Liver (tissue), 9 donors: Measurements from ENCODE around the gene CMC2. TPM values are rescaled to one million over a fixed set of nuclear protein-coding genes. Genes with fewer than 3 reads are reported as not detected.

Experiments used
- DNase-seq: peaks from one replicate; pipeline ENCODE4 v3.0.0-alpha.2; 2017; ENCODE audit warnings: low spot score
- H3K27ac ChIP-seq, 2 donors: one replicate each; pipeline ENCODE4 v1.7.0; 2013; ENCODE audit warnings: inconsistent platforms in 2 of 2, low read length in 2 of 2, control low read depth in 1 of 2, low read depth in 1 of 2, mild to moderate bottlenecking in 1 of 2
- H3K27me3 ChIP-seq, 4 donors: one replicate each; pipeline versions ENCODE4 v1.6.1 to v1.7.0; 2013; ENCODE audit warnings: low read length in 3 of 4, inconsistent platforms in 1 of 4, mild to moderate bottlenecking in 1 of 4, moderate library complexity in 1 of 4; ENCODE audit not compliant: control insufficient read depth in 4 of 4, insufficient read depth in 4 of 4
- H3K36me3 ChIP-seq, 4 donors: one replicate each; pipeline versions ENCODE4 v1.6.1 to v1.7.0; 2013; ENCODE audit warnings: low read length in 3 of 4, mild to moderate bottlenecking in 3 of 4, low read depth in 1 of 4, moderate library complexity in 1 of 4; ENCODE audit not compliant: control insufficient read depth in 4 of 4, insufficient read depth in 3 of 4
- H3K4me1 ChIP-seq, 4 donors: one replicate each; pipeline versions ENCODE4 v1.6.1 to v1.7.0; 2013; ENCODE audit warnings: low read length in 3 of 4, mild to moderate bottlenecking in 3 of 4, moderate library complexity in 1 of 4; ENCODE audit not compliant: control insufficient read depth in 4 of 4, insufficient read depth in 4 of 4
- H3K4me3 ChIP-seq, 3 donors: one replicate each; pipeline versions ENCODE4 v1.6.1 to v1.7.0; 2013; ENCODE audit warnings: low read length in 3 of 3, control low read depth in 1 of 3, low read depth in 1 of 3, mild to moderate bottlenecking in 1 of 3
- H3K9ac ChIP-seq, 2 donors: one replicate each; pipeline ENCODE4 v1.7.0; 2013; ENCODE audit warnings: low read length in 2 of 2, mild to moderate bottlenecking in 2 of 2, moderate library complexity in 2 of 2, control low read depth in 1 of 2, low read depth in 1 of 2
- H3K9me3 ChIP-seq, 4 donors: one replicate each; pipeline versions ENCODE4 v1.6.1 to v1.7.0; 2013; ENCODE audit warnings: low read length in 3 of 4; ENCODE audit not compliant: control insufficient read depth in 4 of 4
- ATF3 ChIP-seq: IDR thresholded peaks from 2 replicates; pipeline ENCODE4 v1.6.1; 2016; ENCODE audit warnings: antibody characterized with exemption
- EGR1 ChIP-seq, 2 donors: IDR thresholded peaks; 2 replicates each; pipeline ENCODE4 v1.6.1; 2016 to 2018; ENCODE audit warnings: antibody characterized with exemption in 2 of 2, low read depth in 2 of 2
- FOXA1 ChIP-seq: IDR thresholded peaks from 2 replicates; pipeline ENCODE4 v1.6.1; 2016; ENCODE audit warnings: antibody characterized with exemption
- FOXA2 ChIP-seq: IDR thresholded peaks from 2 replicates; pipeline ENCODE4 v1.6.1; 2016; ENCODE audit warnings: antibody characterized with exemption
- GABPA ChIP-seq, 2 donors: IDR thresholded peaks in 1 of 2; conservative IDR thresholded peaks in 1 of 2; 2 replicates each; pipeline ENCODE4 v1.6.1; 2016; ENCODE audit warnings: antibody characterized with exemption in 2 of 2, mild to moderate bottlenecking in 1 of 2, moderate library complexity in 1 of 2
- HNF4A ChIP-seq, 2 donors: conservative IDR thresholded peaks; 2 replicates each; pipeline ENCODE4 v1.6.1; 2016; ENCODE audit warnings: antibody characterized with exemption in 2 of 2, mild to moderate bottlenecking in 2 of 2
- HNF4G ChIP-seq: IDR thresholded peaks from 2 replicates; pipeline ENCODE4 v1.6.1; 2016; ENCODE audit warnings: antibody characterized with exemption
- JUND ChIP-seq, 2 donors: IDR thresholded peaks; 2 replicates each; pipeline ENCODE4 v1.6.1; 2016; ENCODE audit warnings: antibody characterized with exemption in 2 of 2
- NR2F2 ChIP-seq: IDR thresholded peaks from 2 replicates; pipeline ENCODE4 v1.6.1; 2016; ENCODE audit warnings: antibody characterized with exemption
- RAD21 ChIP-seq, 2 donors: IDR thresholded peaks; 2 replicates each; pipeline ENCODE4 v1.6.1; 2016; ENCODE audit warnings: antibody characterized with exemption in 2 of 2, mild to moderate bottlenecking in 2 of 2
- RXRA ChIP-seq, 2 donors: IDR thresholded peaks; 2 replicates each; pipeline ENCODE4 v1.6.1; 2017 to 2018; ENCODE audit warnings: antibody characterized with exemption in 2 of 2, mild to moderate bottlenecking in 1 of 2
- SP1 ChIP-seq: IDR thresholded peaks from 2 replicates; pipeline ENCODE4 v1.6.1; 2018; ENCODE audit warnings: antibody characterized with exemption, mild to moderate bottlenecking
- TAF1 ChIP-seq: conservative IDR thresholded peaks from 2 replicates; pipeline ENCODE4 v1.6.1; 2016; ENCODE audit warnings: antibody characterized with exemption, mild to moderate bottlenecking
- YY1 ChIP-seq: IDR thresholded peaks from 2 replicates; pipeline ENCODE4 v1.6.1; 2016; ENCODE audit warnings: antibody characterized with exemption, mild to moderate bottlenecking
- WGBS: extraction: QIAGEN DNeasy Blood & Tissue Kit; methylation state at CpG from one replicate; pipeline ENCODE4 v1.1.7; 2013; 5-methylcytosine and 5-hydroxymethylcytosine counted together
- polyA plus RNA-seq, 2 donors: library from polyadenylated mRNA; stranded (reverse) in 1 of 2; unstranded in 1 of 2; fragments of 200-250 nt in 1 of 2; fragments of >200 nt in 1 of 2; fragmentation: Nextera tagmentation in 1 of 2; extraction: Ambion mirVana in 1 of 2; gene quantifications; one replicate each; pipeline versions ENCODE4 v1.2.1 to v1.2.3, GENCODE V29; 2013 to 2015
- total RNA-seq, 2 donors: library from RNA; depleted of rRNA; stranded (reverse); fragments of >200 nt; gene quantifications; one replicate each; pipeline ENCODE4 v1.2.3, GENCODE V29; 2014
- TF ChIP-seq, protein P1 (sequence below): fragments of 150-350 bp; IDR thresholded peaks from 2 replicates; pipeline ENCODE4 v1.5.1; 2017; ENCODE audit warnings: improper control_type of control experiment, low read depth, low read length; ENCODE audit not compliant: missing input control
- TF ChIP-seq, protein P2 (sequence below): IDR thresholded peaks from 2 replicates; pipeline ENCODE4 v1.6.1; 2016; ENCODE audit warnings: antibody characterized with exemption
- TF ChIP-seq, protein P3 (sequence below): IDR thresholded peaks from 2 replicates; pipeline ENCODE4 v1.6.1; 2016; ENCODE audit warnings: antibody characterized with exemption
- TF ChIP-seq, protein P4 (sequence below): IDR thresholded peaks from 2 replicates; pipeline ENCODE4 v1.6.1; 2016; ENCODE audit warnings: antibody characterized with exemption, mild to moderate bottlenecking
- donor health status: healthy.
- donor health status: healthy.
- donor health status: healthy.
- donor health status: healthy.
- donor health status: healthy.

The CMC2 gene
- total and polyA plus RNA-seq, 4 donors = 26.2 to 98.4 (median 42.5) TPM

DNA sequence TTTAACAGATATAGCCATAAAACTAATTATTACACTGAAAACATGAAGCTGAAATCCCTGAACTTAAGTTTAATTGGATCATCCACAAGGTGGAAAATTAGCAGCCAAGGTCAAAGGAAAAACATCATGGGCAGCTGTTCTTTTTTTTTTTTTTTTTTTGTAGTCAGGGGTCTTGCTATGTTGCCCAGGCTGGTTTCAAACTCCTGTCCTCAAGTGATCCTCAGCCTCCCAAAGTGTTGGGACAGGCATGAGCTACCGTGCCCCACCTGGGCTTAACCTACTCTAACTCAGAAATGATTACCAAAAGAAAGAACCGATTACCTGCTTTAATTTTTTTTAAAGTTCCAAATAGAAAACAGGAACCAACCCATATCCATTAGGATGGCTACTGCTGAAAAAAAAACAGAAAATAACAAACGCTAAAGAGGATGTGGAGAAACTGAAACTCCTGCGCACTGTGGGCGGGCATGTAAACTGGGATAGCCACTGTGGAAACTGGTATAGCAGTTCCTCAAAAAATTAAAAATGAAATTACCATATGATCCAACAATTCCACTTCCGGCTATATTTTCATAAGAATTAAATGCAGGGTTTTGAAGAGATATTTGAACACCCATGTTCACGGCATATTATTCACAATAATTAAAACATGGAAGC lies 8.6 kb downstream of the CMC2 start:
- no peak for DNase-seq
- 81% methylated on average over 7 of the region's 7 CpGs for WGBS
- peak overlapping the region in 1 of 2 donors; percentile 83 for H3K9ac ChIP-seq
- H3K27ac ChIP-seq = peak overlapping the region; percentile 56 to 70
- H3K36me3 ChIP-seq = no peaks in the 10 kb centered on the region
- peaks cover 0 to 48% (median 15%) of the 10 kb centered on the region in 4 donors for H3K4me1 ChIP-seq
- no peak overlapping the region for H3K4me3 ChIP-seq
- no peaks in the 10 kb centered on the region for H3K27me3 ChIP-seq
- no peaks in the 10 kb centered on the region for H3K9me3 ChIP-seq
- TF ChIP-seq GABPA (IDR thresholded peaks at IDR 0.05 in 1 of 2, conservative IDR thresholded peaks at IDR 0.05 in 1 of 2) = no peak
- no peak for TF ChIP-seq TAF1

DNA sequence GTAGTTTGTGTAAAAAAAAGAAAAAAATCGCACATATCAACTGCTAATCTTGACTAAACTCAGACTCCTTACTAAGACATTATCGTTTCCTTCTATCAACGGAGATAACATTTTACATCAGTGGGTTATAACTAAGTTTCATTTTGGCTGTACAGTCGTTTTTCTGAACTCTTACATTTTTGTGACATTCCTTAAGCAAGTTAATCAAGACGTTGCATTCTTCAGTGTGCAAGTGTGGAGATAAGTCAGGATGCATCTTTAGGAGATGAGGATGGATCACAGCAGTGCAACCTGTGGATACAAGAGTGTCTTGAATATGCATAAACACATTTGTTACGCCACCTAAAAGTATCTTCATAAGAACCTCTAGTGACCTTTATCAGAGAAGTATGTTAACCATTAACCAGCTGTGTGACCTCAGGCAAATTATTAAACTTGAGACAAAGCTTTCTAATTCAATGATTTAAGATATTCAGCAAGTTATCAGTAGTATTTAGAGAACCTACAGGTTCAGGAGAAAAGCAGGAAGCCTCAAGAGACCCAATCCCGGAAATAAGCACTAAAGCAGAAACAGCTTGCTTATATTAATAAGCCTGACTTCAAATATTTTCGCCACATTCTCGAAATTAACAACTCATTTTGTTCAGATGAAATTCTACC lies 9.4 kb downstream of the CMC2 start:
- Histone ChIP-seq H3K4me3 (peak overlapping the region; percentile 38 to 59 (median 51)), H3K27ac (peak overlapping the region; percentile 56 to 70), H3K9me3 (no peaks in the 10 kb centered on the region), H3K9ac (peak overlapping the region in 1 of 2 donors; percentile 83), H3K4me1 (peaks cover 3 to 51% (median 22%) of the 10 kb centered on the region in 4 donors), H3K36me3 (no peaks in the 10 kb centered on the region), H3K27me3 (no peaks in the 10 kb centered on the region)
- DNase-seq = no peak
- peak; percentile 38 to 64 for TF ChIP-seq JUND (IDR thresholded peaks at IDR 0.05)
- TF ChIP-seq GABPA (IDR thresholded peaks at IDR 0.05 in 1 of 2, conservative IDR thresholded peaks at IDR 0.05 in 1 of 2) = no peak
- TF ChIP-seq RAD21 (IDR thresholded peaks at IDR 0.05) = no peak
- TF ChIP-seq, protein P1, sequence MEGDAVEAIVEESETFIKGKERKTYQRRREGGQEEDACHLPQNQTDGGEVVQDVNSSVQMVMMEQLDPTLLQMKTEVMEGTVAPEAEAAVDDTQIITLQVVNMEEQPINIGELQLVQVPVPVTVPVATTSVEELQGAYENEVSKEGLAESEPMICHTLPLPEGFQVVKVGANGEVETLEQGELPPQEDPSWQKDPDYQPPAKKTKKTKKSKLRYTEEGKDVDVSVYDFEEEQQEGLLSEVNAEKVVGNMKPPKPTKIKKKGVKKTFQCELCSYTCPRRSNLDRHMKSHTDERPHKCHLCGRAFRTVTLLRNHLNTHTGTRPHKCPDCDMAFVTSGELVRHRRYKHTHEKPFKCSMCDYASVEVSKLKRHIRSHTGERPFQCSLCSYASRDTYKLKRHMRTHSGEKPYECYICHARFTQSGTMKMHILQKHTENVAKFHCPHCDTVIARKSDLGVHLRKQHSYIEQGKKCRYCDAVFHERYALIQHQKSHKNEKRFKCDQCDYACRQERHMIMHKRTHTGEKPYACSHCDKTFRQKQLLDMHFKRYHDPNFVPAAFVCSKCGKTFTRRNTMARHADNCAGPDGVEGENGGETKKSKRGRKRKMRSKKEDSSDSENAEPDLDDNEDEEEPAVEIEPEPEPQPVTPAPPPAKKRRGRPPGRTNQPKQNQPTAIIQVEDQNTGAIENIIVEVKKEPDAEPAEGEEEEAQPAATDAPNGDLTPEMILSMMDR = no peak
- TF ChIP-seq ATF3 = no peak
- TF ChIP-seq, protein P2, sequence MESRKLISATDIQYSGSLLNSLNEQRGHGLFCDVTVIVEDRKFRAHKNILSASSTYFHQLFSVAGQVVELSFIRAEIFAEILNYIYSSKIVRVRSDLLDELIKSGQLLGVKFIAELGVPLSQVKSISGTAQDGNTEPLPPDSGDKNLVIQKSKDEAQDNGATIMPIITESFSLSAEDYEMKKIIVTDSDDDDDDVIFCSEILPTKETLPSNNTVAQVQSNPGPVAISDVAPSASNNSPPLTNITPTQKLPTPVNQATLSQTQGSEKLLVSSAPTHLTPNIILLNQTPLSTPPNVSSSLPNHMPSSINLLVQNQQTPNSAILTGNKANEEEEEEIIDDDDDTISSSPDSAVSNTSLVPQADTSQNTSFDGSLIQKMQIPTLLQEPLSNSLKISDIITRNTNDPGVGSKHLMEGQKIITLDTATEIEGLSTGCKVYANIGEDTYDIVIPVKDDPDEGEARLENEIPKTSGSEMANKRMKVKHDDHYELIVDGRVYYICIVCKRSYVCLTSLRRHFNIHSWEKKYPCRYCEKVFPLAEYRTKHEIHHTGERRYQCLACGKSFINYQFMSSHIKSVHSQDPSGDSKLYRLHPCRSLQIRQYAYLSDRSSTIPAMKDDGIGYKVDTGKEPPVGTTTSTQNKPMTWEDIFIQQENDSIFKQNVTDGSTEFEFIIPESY = no peak
- TF ChIP-seq FOXA1 = no peak
- TF ChIP-seq TAF1 = no peak
- TF ChIP-seq, protein P3, sequence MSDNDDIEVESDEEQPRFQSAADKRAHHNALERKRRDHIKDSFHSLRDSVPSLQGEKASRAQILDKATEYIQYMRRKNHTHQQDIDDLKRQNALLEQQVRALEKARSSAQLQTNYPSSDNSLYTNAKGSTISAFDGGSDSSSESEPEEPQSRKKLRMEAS = no peak
- no peak for TF ChIP-seq EGR1 (IDR thresholded peaks at IDR 0.05; ENCODE audit: low read depth in 2 of 2)
- peak; percentile 37 for TF ChIP-seq NR2F2
- TF ChIP-seq SP1 = peak; percentile 46
- TF ChIP-seq RXRA (IDR thresholded peaks at IDR 0.05) = peak; percentile 67 to 76
- TF ChIP-seq HNF4A (conservative IDR thresholded peaks at IDR 0.05) = peak; percentile 36 to 48
- TF ChIP-seq, protein P4, sequence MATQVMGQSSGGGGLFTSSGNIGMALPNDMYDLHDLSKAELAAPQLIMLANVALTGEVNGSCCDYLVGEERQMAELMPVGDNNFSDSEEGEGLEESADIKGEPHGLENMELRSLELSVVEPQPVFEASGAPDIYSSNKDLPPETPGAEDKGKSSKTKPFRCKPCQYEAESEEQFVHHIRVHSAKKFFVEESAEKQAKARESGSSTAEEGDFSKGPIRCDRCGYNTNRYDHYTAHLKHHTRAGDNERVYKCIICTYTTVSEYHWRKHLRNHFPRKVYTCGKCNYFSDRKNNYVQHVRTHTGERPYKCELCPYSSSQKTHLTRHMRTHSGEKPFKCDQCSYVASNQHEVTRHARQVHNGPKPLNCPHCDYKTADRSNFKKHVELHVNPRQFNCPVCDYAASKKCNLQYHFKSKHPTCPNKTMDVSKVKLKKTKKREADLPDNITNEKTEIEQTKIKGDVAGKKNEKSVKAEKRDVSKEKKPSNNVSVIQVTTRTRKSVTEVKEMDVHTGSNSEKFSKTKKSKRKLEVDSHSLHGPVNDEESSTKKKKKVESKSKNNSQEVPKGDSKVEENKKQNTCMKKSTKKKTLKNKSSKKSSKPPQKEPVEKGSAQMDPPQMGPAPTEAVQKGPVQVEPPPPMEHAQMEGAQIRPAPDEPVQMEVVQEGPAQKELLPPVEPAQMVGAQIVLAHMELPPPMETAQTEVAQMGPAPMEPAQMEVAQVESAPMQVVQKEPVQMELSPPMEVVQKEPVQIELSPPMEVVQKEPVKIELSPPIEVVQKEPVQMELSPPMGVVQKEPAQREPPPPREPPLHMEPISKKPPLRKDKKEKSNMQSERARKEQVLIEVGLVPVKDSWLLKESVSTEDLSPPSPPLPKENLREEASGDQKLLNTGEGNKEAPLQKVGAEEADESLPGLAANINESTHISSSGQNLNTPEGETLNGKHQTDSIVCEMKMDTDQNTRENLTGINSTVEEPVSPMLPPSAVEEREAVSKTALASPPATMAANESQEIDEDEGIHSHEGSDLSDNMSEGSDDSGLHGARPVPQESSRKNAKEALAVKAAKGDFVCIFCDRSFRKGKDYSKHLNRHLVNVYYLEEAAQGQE = no peak
- no peak for TF ChIP-seq HNF4G
- TF ChIP-seq YY1 = peak; percentile 39
- no peak for TF ChIP-seq FOXA2
- WGBS = 5% methylated on average over 9 of the region's 9 CpGs
